ENCODE results near the gene PTPRG.

- TF ChIP-seq, protein P1, sequence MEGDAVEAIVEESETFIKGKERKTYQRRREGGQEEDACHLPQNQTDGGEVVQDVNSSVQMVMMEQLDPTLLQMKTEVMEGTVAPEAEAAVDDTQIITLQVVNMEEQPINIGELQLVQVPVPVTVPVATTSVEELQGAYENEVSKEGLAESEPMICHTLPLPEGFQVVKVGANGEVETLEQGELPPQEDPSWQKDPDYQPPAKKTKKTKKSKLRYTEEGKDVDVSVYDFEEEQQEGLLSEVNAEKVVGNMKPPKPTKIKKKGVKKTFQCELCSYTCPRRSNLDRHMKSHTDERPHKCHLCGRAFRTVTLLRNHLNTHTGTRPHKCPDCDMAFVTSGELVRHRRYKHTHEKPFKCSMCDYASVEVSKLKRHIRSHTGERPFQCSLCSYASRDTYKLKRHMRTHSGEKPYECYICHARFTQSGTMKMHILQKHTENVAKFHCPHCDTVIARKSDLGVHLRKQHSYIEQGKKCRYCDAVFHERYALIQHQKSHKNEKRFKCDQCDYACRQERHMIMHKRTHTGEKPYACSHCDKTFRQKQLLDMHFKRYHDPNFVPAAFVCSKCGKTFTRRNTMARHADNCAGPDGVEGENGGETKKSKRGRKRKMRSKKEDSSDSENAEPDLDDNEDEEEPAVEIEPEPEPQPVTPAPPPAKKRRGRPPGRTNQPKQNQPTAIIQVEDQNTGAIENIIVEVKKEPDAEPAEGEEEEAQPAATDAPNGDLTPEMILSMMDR (IDR thresholded peaks at IDR 0.05; ENCODE audit: poor library complexity): no peak
- TF ChIP-seq EZH2phosphoT487 (IDR thresholded peaks at IDR 0.05; ENCODE audit: low read depth, severe bottlenecking, unreplicated experiment): no peak
Observed at GRCh38 chr3:62028236-62028635, 466.9 kb downstream of the PTPRG start.
